D721Med (cell line): Measurements from ENCODE around the gene HSPA1L.

ENCODE experiments used
- DNase-seq: peaks from one replicate; pipeline ENCODE4 v3.0.0; 2011; ENCODE audit warnings: low spot score; ENCODE audit not compliant: insufficient read length
- FAIRE-seq: peaks from 2 replicates; lab custom pipeline; 2011; peaks lifted over from hg19 to GRCh38; lab: Jason Lieb, UNC
- CTCF ChIP-seq: IDR thresholded peaks from 2 replicates; pipeline ENCODE4 v1.5.1; 2012; ENCODE audit warnings: mild to moderate bottlenecking, control low read depth; ENCODE audit not compliant: insufficient read depth; ENCODE audit errors: missing control alignments

The HSPA1L gene

GRCh38 chr6:31792090-31792374 is 23.1 kb downstream of the HSPA1L start:
- no peak for TF ChIP-seq CTCF
- FAIRE-seq (no peak), DNase-seq (no peak)

- no peak for FAIRE-seq
- DNase-seq: peak; percentile 92
- TF ChIP-seq CTCF: peak; percentile 63
These were observed 23.6 kb downstream of the HSPA1L start for GRCh38 chr6:31791324-31792089.

GRCh38 chr6:31785475-31785874 is 29.6 kb downstream of the HSPA1L start:
- no peak for FAIRE-seq
- TF ChIP-seq CTCF: no peak
- DNase-seq: no peak

GRCh38 chr6:31784098-31784925 is 30.8 kb downstream of the HSPA1L start:
- FAIRE-seq: no peak
- no peak for TF ChIP-seq CTCF
- no peak for DNase-seq

GRCh38 chr6:31782126-31782855 is 32.8 kb downstream of the HSPA1L start:
- no peak for FAIRE-seq
- DNase-seq: no peak
- no peak for TF ChIP-seq CTCF

- DNase-seq: no peak
- TF ChIP-seq CTCF: no peak
- FAIRE-seq: no peak
These were observed 33.6 kb downstream of the HSPA1L start for GRCh38 chr6:31781244-31782125.
